HG03045 (cell line): ENCODE data around the gene KCNJ15.

Source experiments
- ATAC-seq: cut with Tn5 transposase; IDR thresholded peaks from one replicate; pipeline ENCODE4 v1.9.1; 2021; ENCODE audit warnings: mild to moderate bottlenecking, moderate library complexity; ENCODE audit not compliant: unreplicated experiment

Gene KCNJ15

GRCh38 chr21:38352536-38353219, 95.9 kb downstream of the KCNJ15 start:
- ATAC-seq = no peak

- ATAC-seq = no peak
Observed at GRCh38 chr21:38354231-38354630, 97.4 kb downstream of the KCNJ15 start.

GRCh38 chr21:38354746-38355145, 98.0 kb downstream of the KCNJ15 start:
- no peak for ATAC-seq

GRCh38 chr21:38355353-38355752, 98.6 kb downstream of the KCNJ15 start:
- no peak for ATAC-seq

GRCh38 chr21:38355992-38356781, 99.4 kb downstream of the KCNJ15 start:
- peak; percentile 64 for ATAC-seq
